HG03558 (cell line): ENCODE results near the gene CD68.
"Not testable (repeated sequence)": the region's sequence is repeated elsewhere in the genome, so short reads cannot be mapped to it uniquely, and the experiment has no call there.

Source experiments
- ATAC-seq: cut with Tn5 transposase; IDR thresholded peaks from one replicate; pipeline ENCODE4 v1.9.1; 2021; ENCODE audit warnings: moderate number of reproducible peaks; ENCODE audit not compliant: unreplicated experiment; ENCODE audit errors: extremely low read depth

CD68 gene

GRCh38 chr17:7606280-7606679, 26.8 kb downstream of the CD68 start:
- no peak for ATAC-seq

GRCh38 chr17:7610641-7611040, 31.2 kb downstream of the CD68 start:
- ATAC-seq: no peak

GRCh38 chr17:7611635-7612293, 32.3 kb downstream of the CD68 start:
- ATAC-seq: no peak

GRCh38 chr17:7612294-7612640, 32.8 kb downstream of the CD68 start:
- no peak for ATAC-seq

GRCh38 chr17:7613769-7614424, 34.5 kb downstream of the CD68 start:
- ATAC-seq: no peak

GRCh38 chr17:7614425-7615264, 35.2 kb downstream of the CD68 start, which contains the start of gene FXR2:
Gene FXR2, minus strand, starts transcription at chr17:7614897. Its CDS starts 365 bp downstream, at chr17:7614532.
- ATAC-seq: peak; percentile 70

- no peak for ATAC-seq
These were observed 35.9 kb downstream of the CD68 start for GRCh38 chr17:7615265-7615747.

GRCh38 chr17:7618608-7619007, 39.2 kb downstream of the CD68 start:
- ATAC-seq: no peak

GRCh38 chr17:7620835-7621234, 41.4 kb downstream of the CD68 start:
- ATAC-seq: no peak

- ATAC-seq: no peak
These were observed 44.2 kb downstream of the CD68 start for GRCh38 chr17:7623661-7624060.

GRCh38 chr17:7625749-7626148, 46.3 kb downstream of the CD68 start:
- ATAC-seq: not testable (repeated sequence)

- no peak for ATAC-seq
These were observed 46.9 kb downstream of the CD68 start for GRCh38 chr17:7626307-7626706.

- no peak for ATAC-seq
These were observed 47.5 kb downstream of the CD68 start for GRCh38 chr17:7626956-7627249.

- ATAC-seq: no peak
These were observed 48.0 kb downstream of the CD68 start, which contains the start of gene SAT2 for GRCh38 chr17:7627250-7628121. Gene SAT2, minus strand, starts transcription at chr17:7627821. Its CDS starts 186 bp downstream, at chr17:7627635.

GRCh38 chr17:7629939-7630571, 50.6 kb downstream of the CD68 start, which contains the start of gene SHBG:
Gene SHBG, plus strand, starts transcription at chr17:7630135. Its CDS starts 38 bp downstream, at chr17:7630173.
- ATAC-seq: no peak
